Measurements from ENCODE around the gene ALOX15B. TPM values are rescaled to one million over a fixed set of nuclear protein-coding genes. Genes with fewer than 3 reads are reported as not detected.
"Not testable (repeated sequence)": the region's sequence is repeated elsewhere in the genome, so short reads cannot be mapped to it uniquely, and the experiment has no call there.

The ALOX15B gene
- total RNA-seq, 6 experiments from 2014 or later = not detected

- Mint-ChIP-seq H3K36me3 (ENCODE audit: low read depth) (no peaks in the 10 kb centered on the region), H3K4me1 (ENCODE audit: low read depth) (peaks cover 16% of the 10 kb centered on the region), H3K4me3 (no peak overlapping the region; the same call in 1 of the 2 replicates), H3K27me3 (ENCODE audit: insufficient read depth) (peaks cover 51% of the 10 kb centered on the region), H3K27ac (no peak overlapping the region), H3K9me3 (no peaks in the 10 kb centered on the region)
- DNase-seq = peak; percentile 76
- TF ChIP-seq CTCF (IDR thresholded peaks at IDR 0.05) = peak; percentile 85
Measured at GRCh38 chr17:8057691-8058114, 18.8 kb downstream of the ALOX15B start.

GRCh38 chr17:8059131-8059530 is 20.3 kb downstream of the ALOX15B start:
- H3K27ac Mint-ChIP-seq = no peak overlapping the region
- TF ChIP-seq CTCF (IDR thresholded peaks at IDR 0.05) = no peak
- peaks cover 20% of the 10 kb centered on the region for H3K4me1 Mint-ChIP-seq (ENCODE audit: low read depth)
- DNase-seq = no peak
- no peaks in the 10 kb centered on the region for H3K9me3 Mint-ChIP-seq
- H3K36me3 Mint-ChIP-seq (ENCODE audit: low read depth) = no peaks in the 10 kb centered on the region
- H3K4me3 Mint-ChIP-seq = no peak overlapping the region
- peaks cover 55% of the 10 kb centered on the region for H3K27me3 Mint-ChIP-seq (ENCODE audit: insufficient read depth)

- Mint-ChIP-seq H3K27me3 (ENCODE audit: insufficient read depth) (peaks cover 53% of the 10 kb centered on the region), H3K4me3 (no peak overlapping the region), H3K9me3 (no peaks in the 10 kb centered on the region), H3K36me3 (ENCODE audit: low read depth) (no peaks in the 10 kb centered on the region), H3K4me1 (ENCODE audit: low read depth) (peaks cover 20% of the 10 kb centered on the region), H3K27ac (no peak overlapping the region)
- DNase-seq = peak; percentile 65
- TF ChIP-seq CTCF (IDR thresholded peaks at IDR 0.05) = peak; percentile 92
Measured at GRCh38 chr17:8060274-8060673, 21.4 kb downstream of the ALOX15B start.

GRCh38 chr17:8061851-8062250 is 23.0 kb downstream of the ALOX15B start:
- DNase-seq, H3K4me3 Mint-ChIP-seq: not testable (repeated sequence)

GRCh38 chr17:8062435-8062806 is 23.6 kb downstream of the ALOX15B start:
- Mint-ChIP-seq H3K36me3 (ENCODE audit: low read depth) (no peaks in the 10 kb centered on the region), H3K9me3 (no peaks in the 10 kb centered on the region), H3K27me3 (ENCODE audit: insufficient read depth) (peaks cover 57% of the 10 kb centered on the region), H3K4me1 (ENCODE audit: low read depth) (peaks cover 10% of the 10 kb centered on the region), H3K27ac (no peak overlapping the region), H3K4me3 (peak overlapping the region; percentile 35)
- TF ChIP-seq CTCF (IDR thresholded peaks at IDR 0.05) = no peak
- DNase-seq = no peak

More at GRCh38 chr17:8061851-8062250, 23.0 kb downstream of the ALOX15B start:
- not testable (repeated sequence) for H3K9me3 Mint-ChIP-seq; H3K27ac Mint-ChIP-seq; H3K36me3 Mint-ChIP-seq (ENCODE audit: low read depth)
- Mint-ChIP-seq H3K27me3 (ENCODE audit: insufficient read depth) (peaks cover 62% of the 10 kb centered on the region), H3K4me1 (ENCODE audit: low read depth) (peaks cover 10% of the 10 kb centered on the region)

- Mint-ChIP-seq H3K36me3 (ENCODE audit: low read depth) (no peaks in the 10 kb centered on the region), H3K27me3 (ENCODE audit: insufficient read depth) (peaks cover 59% of the 10 kb centered on the region), H3K4me1 (ENCODE audit: low read depth) (peaks cover 10% of the 10 kb centered on the region), H3K9me3 (no peaks in the 10 kb centered on the region), H3K4me3 (peak overlapping the region; percentile 35), H3K27ac (no peak overlapping the region)
- DNase-seq = no peak
- no peak for TF ChIP-seq CTCF (IDR thresholded peaks at IDR 0.05)
Measured at GRCh38 chr17:8062807-8063483, 24.1 kb downstream of the ALOX15B start.
